Fibroblast of lung (primary cell): ENCODE measurements around the gene TMPRSS9.

Source experiments
- EZH2 ChIP-seq: IDR thresholded peaks from 2 replicates; pipeline ENCODE4 v1.5.1; 2012; ENCODE audit warnings: low read length, control low read depth, mild to moderate bottlenecking; ENCODE audit errors: missing control alignments
- TF ChIP-seq, protein P1 (sequence below), 2 donors: IDR thresholded peaks in 1 of 2; conservative IDR thresholded peaks in 1 of 2; 1 replicate in 1 of 2; 2 replicates in 1 of 2; pipeline ENCODE4 v1.5.1; 2011 to 2012; ENCODE audit warnings: low read length in 2 of 2, control low read depth in 1 of 2, inconsistent platforms in 1 of 2, low read depth in 1 of 2, mild to moderate bottlenecking in 1 of 2

DNA sequence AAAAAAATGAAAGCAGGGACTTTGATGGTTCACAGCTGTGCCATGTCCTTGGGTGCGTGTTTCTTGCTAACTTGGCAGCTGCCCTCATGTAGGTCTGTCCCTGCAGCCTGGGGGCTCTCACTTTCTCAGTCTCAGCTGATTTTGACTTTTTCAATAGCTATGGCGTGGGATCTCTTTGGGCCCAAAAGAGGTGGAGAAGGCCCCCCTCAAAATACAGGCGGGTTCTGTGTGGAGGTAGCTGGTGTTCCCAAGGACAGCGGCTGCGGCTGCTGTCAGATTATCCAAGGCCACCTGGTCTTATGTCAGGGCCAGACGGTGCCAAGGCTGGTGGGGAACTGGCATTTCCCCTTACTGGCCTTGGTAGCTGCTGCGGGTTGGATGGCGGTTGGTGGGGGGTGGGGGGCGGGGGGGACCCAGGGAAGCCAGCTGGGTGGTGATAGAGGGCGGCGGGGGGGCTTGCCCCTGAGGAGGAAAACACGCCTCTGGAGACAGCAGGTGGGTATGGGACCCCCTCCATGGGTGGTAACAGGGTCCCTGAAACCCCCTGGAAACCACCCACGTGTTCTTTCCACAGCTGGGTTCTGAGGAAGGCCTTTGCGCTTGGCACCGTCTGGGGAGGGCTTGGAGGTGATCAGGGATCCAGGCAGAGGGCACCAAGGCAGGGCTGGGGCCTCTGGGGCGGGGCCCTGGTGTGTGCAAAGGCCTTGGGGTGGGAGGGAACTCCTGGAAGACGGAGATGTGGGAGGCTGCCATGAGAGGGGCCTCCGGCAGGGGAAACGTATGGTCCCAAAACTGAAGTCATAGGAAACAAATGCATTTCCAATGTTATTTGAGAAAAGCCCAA lies 63.2 kb downstream of the TMPRSS9 start:
- no peak for TF ChIP-seq EZH2
- TF ChIP-seq, protein P1, sequence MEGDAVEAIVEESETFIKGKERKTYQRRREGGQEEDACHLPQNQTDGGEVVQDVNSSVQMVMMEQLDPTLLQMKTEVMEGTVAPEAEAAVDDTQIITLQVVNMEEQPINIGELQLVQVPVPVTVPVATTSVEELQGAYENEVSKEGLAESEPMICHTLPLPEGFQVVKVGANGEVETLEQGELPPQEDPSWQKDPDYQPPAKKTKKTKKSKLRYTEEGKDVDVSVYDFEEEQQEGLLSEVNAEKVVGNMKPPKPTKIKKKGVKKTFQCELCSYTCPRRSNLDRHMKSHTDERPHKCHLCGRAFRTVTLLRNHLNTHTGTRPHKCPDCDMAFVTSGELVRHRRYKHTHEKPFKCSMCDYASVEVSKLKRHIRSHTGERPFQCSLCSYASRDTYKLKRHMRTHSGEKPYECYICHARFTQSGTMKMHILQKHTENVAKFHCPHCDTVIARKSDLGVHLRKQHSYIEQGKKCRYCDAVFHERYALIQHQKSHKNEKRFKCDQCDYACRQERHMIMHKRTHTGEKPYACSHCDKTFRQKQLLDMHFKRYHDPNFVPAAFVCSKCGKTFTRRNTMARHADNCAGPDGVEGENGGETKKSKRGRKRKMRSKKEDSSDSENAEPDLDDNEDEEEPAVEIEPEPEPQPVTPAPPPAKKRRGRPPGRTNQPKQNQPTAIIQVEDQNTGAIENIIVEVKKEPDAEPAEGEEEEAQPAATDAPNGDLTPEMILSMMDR (conservative IDR thresholded peaks at IDR 0.05 in 1 of 2, IDR thresholded peaks at IDR 0.05 in 1 of 2; ENCODE audit: low read depth in 1 of 2, low read length in 2 of 2): no peak
